Astrocyte of the cerebellum (primary cell): ENCODE results near the gene PRAMEF2.
"Not testable (repeated sequence)": the region's sequence is repeated elsewhere in the genome, so short reads cannot be mapped to it uniquely, and the experiment has no call there.

Experiments
- DNase-seq: peaks from one replicate; pipeline ENCODE4 v3.0.0-alpha.2; 2011; ENCODE audit warnings: low read depth
- H3K4me3 ChIP-seq: 2 replicates; pipeline ENCODE4 v1.5.1; 2011; ENCODE audit warnings: mild to moderate bottlenecking, low read depth, low read length, moderate library complexity
- in situ Hi-C: cut with HindIII; loops from 2 replicates; pipeline ENCODE4 v1.10.0; 2017; ENCODE audit warnings: low sequenced_read_pairs

PRAMEF2 gene

DNA sequence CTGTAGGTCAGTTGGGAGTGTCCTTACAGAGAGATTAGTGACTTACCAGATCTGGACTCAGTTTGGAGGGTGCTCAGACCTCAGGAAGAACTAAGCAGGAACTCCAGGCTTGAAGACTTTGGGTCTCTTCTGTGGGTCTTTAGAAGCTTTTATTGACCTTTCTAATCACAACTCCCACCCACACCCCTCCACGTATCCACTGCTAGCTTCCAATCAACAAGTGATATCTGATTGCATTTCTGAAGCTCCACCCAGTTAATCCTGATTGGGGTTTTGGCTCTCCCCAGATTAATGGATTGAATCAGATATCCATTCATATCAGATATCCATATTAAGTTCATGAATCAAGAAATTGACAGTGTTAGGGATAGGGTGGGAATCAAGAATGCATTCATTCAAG is 41.3 kb downstream of the PRAMEF2 start, which contains the start of gene PRAMEF10:
Gene PRAMEF10, minus strand, starts transcription at position 101 of the 400 bp plus-strand sequence. CDS start 2,423 bp downstream, outside the sequence.
- in situ Hi-C loops, DNase-seq, H3K4me3 ChIP-seq: not testable (repeated sequence)

DNA sequence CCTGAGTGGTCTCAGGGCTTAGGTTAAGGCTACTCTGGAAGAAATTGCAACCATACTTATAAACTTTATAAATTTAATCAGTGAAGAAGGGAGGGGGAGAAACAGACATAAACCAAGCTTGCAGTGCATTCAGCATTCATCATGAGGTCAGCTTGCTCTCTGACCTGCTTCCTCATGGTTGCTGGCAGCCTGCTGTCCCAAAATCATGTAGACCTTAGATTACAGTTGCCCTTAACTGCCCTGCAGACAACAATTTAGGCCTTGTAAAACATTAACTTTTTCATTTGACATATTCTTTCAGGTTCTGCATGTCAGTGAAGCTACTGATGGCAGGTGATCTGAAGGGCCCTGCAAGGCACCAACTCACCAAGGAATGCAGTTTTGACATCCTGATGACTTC is 42.3 kb downstream of the PRAMEF2 start:
- in situ Hi-C loops, H3K4me3 ChIP-seq, DNase-seq: not testable (repeated sequence)

DNA sequence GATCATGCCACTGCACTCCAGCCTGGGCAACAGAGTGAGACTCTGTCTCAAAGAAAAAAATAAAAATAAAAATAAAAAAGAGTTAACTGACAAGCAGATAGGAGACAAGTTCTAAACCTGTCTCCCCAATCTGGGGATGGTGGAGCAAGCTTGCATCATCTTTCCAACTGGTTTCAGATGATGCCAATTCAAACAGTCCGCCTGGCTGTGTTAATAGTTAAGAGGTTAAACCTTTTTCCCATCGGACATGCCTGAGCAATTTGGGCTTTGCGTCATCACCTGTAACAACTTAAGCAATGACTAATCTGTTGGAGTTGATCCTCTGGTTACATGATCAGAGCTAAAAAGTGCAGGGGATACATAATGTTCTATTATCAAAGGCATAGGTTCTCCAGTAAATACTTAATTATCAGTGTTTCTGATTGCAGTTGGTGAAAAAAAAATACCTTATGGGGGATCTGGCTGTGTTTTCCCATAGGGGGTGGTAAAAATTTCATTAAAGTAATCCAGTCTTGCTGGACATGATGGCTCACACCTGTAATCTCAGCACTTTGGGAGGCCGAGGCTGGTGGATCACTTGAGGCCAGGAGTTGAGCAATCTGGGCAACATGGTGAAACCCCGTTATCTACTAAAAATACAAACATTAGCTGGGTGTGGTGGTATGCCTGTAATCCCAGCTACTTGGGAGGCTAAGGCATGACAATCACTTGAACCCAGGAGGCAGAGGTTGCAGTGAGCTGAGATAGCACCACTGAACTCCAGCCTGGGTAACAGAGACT is 47.1 kb downstream of the PRAMEF2 start:
- H3K4me3 ChIP-seq, in situ Hi-C loops, DNase-seq: not testable (repeated sequence)
